SU-DHL-6 (cell line): ENCODE results near the gene TNS1.

Experiments
- H2AFZ ChIP-seq: fragments of 200-600 bp; sonication (generic); 2 replicates; pipeline ENCODE4 v1.6.1; 2014; ENCODE audit warnings: low read depth, mild to moderate bottlenecking, moderate library complexity, mixed read lengths, antibody characterized with exemption, low read length; ENCODE audit not compliant: severe bottlenecking
- H3F3A ChIP-seq: fragments of 200-600 bp; shearing (Covaris generic); 2 replicates; pipeline ENCODE4 v1.6.0; 2016; ENCODE audit warnings: antibody characterized with exemption, mild to moderate bottlenecking; ENCODE audit not compliant: insufficient read depth
- H3K27ac ChIP-seq: fragments of 200-600 bp; sonication (generic); 2 replicates; pipeline ENCODE4 v1.5.1; 2016; ENCODE audit warnings: low read depth, mild to moderate bottlenecking, low read length, moderate library complexity, mixed read lengths
- H3K27me3 ChIP-seq: fragments of 200-600 bp; sonication (generic), shearing (Covaris generic); 2 replicates; pipeline ENCODE4 v1.6.0; 2014; ENCODE audit warnings: mild to moderate bottlenecking, low read length
- H3K36me3 ChIP-seq: fragments of 200-600 bp; sonication (generic); 2 replicates; pipeline ENCODE4 v1.6.1; 2014; ENCODE audit warnings: mild to moderate bottlenecking, low read length, mixed read lengths
- H3K4me2 ChIP-seq: fragments of 300-600, 200-600 bp; shearing (Covaris generic), sonication (generic); 2 replicates; pipeline ENCODE4 v1.6.0; 2014; ENCODE audit warnings: low read length, low read depth, mild to moderate bottlenecking; ENCODE audit not compliant: poor library complexity, severe bottlenecking
- H3K4me3 ChIP-seq: fragments of 200-600 bp; sonication (generic); 2 replicates; pipeline ENCODE4 v1.5.1; 2014; ENCODE audit warnings: antibody characterized with exemption, low read length, mild to moderate bottlenecking, mixed read lengths; ENCODE audit not compliant: insufficient read depth, poor library complexity, severe bottlenecking
- H3K79me2 ChIP-seq: fragments of 200-600 bp; sonication (generic); 2 replicates; pipeline ENCODE4 v1.6.1; 2014; ENCODE audit warnings: mild to moderate bottlenecking, low read length, moderate library complexity; ENCODE audit not compliant: insufficient read depth
- H3K9ac ChIP-seq: fragments of 200-600 bp; sonication (generic); 2 replicates; pipeline ENCODE4 v1.7.0; 2014; ENCODE audit warnings: mild to moderate bottlenecking, low read length
- H3K9me2 ChIP-seq: fragments of 200-600 bp; sonication (generic); replicated peaks from 2 replicates; pipeline ENCODE4 v1.6.1; 2014; ENCODE audit warnings: low read length; ENCODE audit not compliant: insufficient read depth
- H3K9me3 ChIP-seq: fragments of 200-600 bp; sonication (generic); 2 replicates; pipeline ENCODE4 v1.6.1; 2014; ENCODE audit warnings: low read length, mixed read lengths; ENCODE audit not compliant: insufficient read depth
- H4K20me1 ChIP-seq: fragments of 200-600 bp; sonication (generic); 2 replicates; pipeline ENCODE4 v1.6.1; 2014; ENCODE audit warnings: low read depth, mild to moderate bottlenecking, antibody characterized with exemption, low read length, moderate library complexity, mixed read lengths
- CTCF ChIP-seq: fragments of 200-600 bp; sonication (generic); IDR thresholded peaks from one replicate; pipeline ENCODE4 v1.5.1; 2017; ENCODE audit warnings: antibody characterized with exemption, mild to moderate bottlenecking, low read length, moderate library complexity; ENCODE audit not compliant: insufficient read depth, poor library complexity, severe bottlenecking
- EZH2phosphoT487 ChIP-seq: fragments of 200-600 bp; sonication (generic), shearing (Covaris generic); conservative IDR thresholded peaks from 2 replicates; pipeline ENCODE4 v1.6.1; 2018; ENCODE audit warnings: mild to moderate bottlenecking, antibody characterized with exemption, low read length, moderate library complexity, mixed read lengths

The TNS1 gene

GRCh38 chr2:217868911-217869334, 133.9 kb downstream of the TNS1 start:
- H3K27me3 ChIP-seq: no peaks in the 10 kb centered on the region
- H3K27ac ChIP-seq: no peak overlapping the region
- no peaks in the 10 kb centered on the region for H3K9me3 ChIP-seq
- H3K36me3 ChIP-seq: no peaks in the 10 kb centered on the region
- no peaks in the 10 kb centered on the region for H3F3A ChIP-seq
- no peak for TF ChIP-seq EZH2phosphoT487
- H3K79me2 ChIP-seq: no peaks in the 10 kb centered on the region
- no peaks in the 10 kb centered on the region for H3K9me2 ChIP-seq
- no peak overlapping the region for H3K4me3 ChIP-seq
- H3K9ac ChIP-seq: no peak overlapping the region
- H3K4me2 ChIP-seq: no peak overlapping the region
- no peaks in the 10 kb centered on the region for H4K20me1 ChIP-seq
- H2AFZ ChIP-seq: no peak overlapping the region

GRCh38 chr2:217868265-217868892, 134.4 kb downstream of the TNS1 start:
- Histone ChIP-seq H3K27me3 (no peaks in the 10 kb centered on the region), H3K9me2 (no peaks in the 10 kb centered on the region), H4K20me1 (no peaks in the 10 kb centered on the region), H3K4me2 (no peak overlapping the region), H3F3A (no peaks in the 10 kb centered on the region), H3K36me3 (no peaks in the 10 kb centered on the region), H2AFZ (no peak overlapping the region), H3K9me3 (no peaks in the 10 kb centered on the region), H3K4me3 (no peak overlapping the region), H3K79me2 (no peaks in the 10 kb centered on the region), H3K9ac (no peak overlapping the region), H3K27ac (no peak overlapping the region)
- TF ChIP-seq CTCF (no peak), EZH2phosphoT487 (no peak)

GRCh38 chr2:217866457-217866856, 136.3 kb downstream of the TNS1 start:
- Histone ChIP-seq H3K9me3 (no peaks in the 10 kb centered on the region), H3K27ac (no peak overlapping the region), H3K9me2 (no peaks in the 10 kb centered on the region), H2AFZ (no peak overlapping the region), H3F3A (no peaks in the 10 kb centered on the region), H3K27me3 (no peaks in the 10 kb centered on the region), H4K20me1 (no peaks in the 10 kb centered on the region), H3K4me2 (no peak overlapping the region), H3K4me3 (no peak overlapping the region), H3K9ac (no peak overlapping the region), H3K36me3 (no peaks in the 10 kb centered on the region), H3K79me2 (no peaks in the 10 kb centered on the region)
- TF ChIP-seq CTCF: no peak
- TF ChIP-seq EZH2phosphoT487: no peak

- Histone ChIP-seq H3K27ac (no peak overlapping the region), H3K4me3 (no peak overlapping the region), H4K20me1 (no peaks in the 10 kb centered on the region), H3K9ac (no peak overlapping the region), H3K27me3 (no peaks in the 10 kb centered on the region), H3K36me3 (no peaks in the 10 kb centered on the region), H3K9me2 (no peaks in the 10 kb centered on the region), H3K4me2 (no peak overlapping the region), H3K9me3 (no peaks in the 10 kb centered on the region), H2AFZ (no peak overlapping the region), H3F3A (no peaks in the 10 kb centered on the region), H3K79me2 (no peaks in the 10 kb centered on the region)
- TF ChIP-seq EZH2phosphoT487: no peak
- no peak for TF ChIP-seq CTCF
These were observed 137.6 kb downstream of the TNS1 start for GRCh38 chr2:217864963-217865772.
